PC-3 (cell line): ENCODE results near the gene KCNG2.

Source experiments
- CTCF ChIP-seq: fragments of 300-600 bp; sonication (generic); conservative IDR thresholded peaks from 2 replicates; pipeline ENCODE4 v1.5.1; 2017; ENCODE audit warnings: antibody characterized with exemption, low read depth, mild to moderate bottlenecking, low read length
- EZH2 ChIP-seq: fragments of 300-600 bp; sonication (generic); IDR thresholded peaks from one replicate; pipeline ENCODE4 v1.6.1; 2017; ENCODE audit warnings: antibody characterized with exemption, mild to moderate bottlenecking, low read length; ENCODE audit not compliant: unreplicated experiment

GRCh38 chr18:79802298-79802697, 4.6 kb downstream of the KCNG2 start:
- no peak for TF ChIP-seq CTCF
- no peak for TF ChIP-seq EZH2
